Measurements from ENCODE around the gene MKRN2. TPM values are rescaled to one million over a fixed set of nuclear protein-coding genes. Genes with fewer than 3 reads are reported as not detected.

Gene MKRN2
- polyA plus RNA-seq, 2 of the 4 experiments (the other 2 are of a cell fraction): 19.0 to 34.3 TPM

GRCh38 chr3:12586403-12586802 is 29.5 kb downstream of the MKRN2 start (continued):
- TF ChIP-seq ATOH8 (CRISPR knock-in tag; IDR thresholded peaks at IDR 0.05; ENCODE audit: low read depth): no peak
- TF ChIP-seq POLR2A (IDR thresholded peaks at IDR 0.05; ENCODE audit: low read length): no peak

- 0 out of 3 replicates have a peak, but pooled peaks cover 4% of the 10 kb centered on the region for H3K4me1 ChIP-seq
- no peak overlapping the region for H3K27ac ChIP-seq
- no peak overlapping the region for H3K4me2 ChIP-seq
- DNase-seq (ENCODE audit: low read depth in 1 of 2, low spot score in 1 of 2): no peak
- TF ChIP-seq FOSB (CRISPR knock-in tag; IDR thresholded peaks at IDR 0.05) (no peak), CBX8 (IDR thresholded peaks at IDR 0.05) (no peak), ELK1 (IDR thresholded peaks at IDR 0.05; ENCODE audit: low read depth, low read length) (no peak), HOXA7 (CRISPR knock-in tag; IDR thresholded peaks at IDR 0.05) (no peak), BHLHE40 (IDR thresholded peaks at IDR 0.05; ENCODE audit: low read depth, low read length) (no peak), JUN (IDR thresholded peaks at IDR 0.05) (no peak), ZNF302 (CRISPR knock-in tag; IDR thresholded peaks at IDR 0.05) (no peak), MAX (IDR thresholded peaks at IDR 0.05) (no peak), HDAC2 (IDR thresholded peaks at IDR 0.05) (no peak), REST (IDR thresholded peaks at IDR 0.05) (no peak), POLR2A (IDR thresholded peaks at IDR 0.05; ENCODE audit: low read length) (no peak), ATOH8 (CRISPR knock-in tag; IDR thresholded peaks at IDR 0.05; ENCODE audit: low read depth) (no peak), CBX2 (IDR thresholded peaks at IDR 0.05; ENCODE audit: borderline replicate concordance, low read depth) (no peak), PBX3 (IDR thresholded peaks at IDR 0.05) (no peak), ESRRA (IDR thresholded peaks at IDR 0.05; ENCODE audit: borderline replicate concordance, low read length) (no peak), HOXB5 (CRISPR knock-in tag; IDR thresholded peaks at IDR 0.05) (no peak), FOSL2 (IDR thresholded peaks at IDR 0.05) (no peak), FOSL2 (CRISPR knock-in tag; IDR thresholded peaks at IDR 0.05) (no peak), MYC (IDR thresholded peaks at IDR 0.05; ENCODE audit: borderline replicate concordance, low read length) (no peak), CHD4 (IDR thresholded peaks at IDR 0.05; ENCODE audit: borderline replicate concordance) (no peak)
- FAIRE-seq: no peak
- H3K9me3 ChIP-seq: no peaks in the 10 kb centered on the region
- ATAC-seq: no peak
- ChIA-PET CTCF (interaction anchor here (1.3 kb wide), 1 partner anchor 18 kb away, joined by 5 read pairs; no protein-coding TSS in a partner anchor), POLR2A (interaction anchor here (0.6 kb wide), 1 partner anchor 215 kb away, joined by 3 read pairs; no protein-coding TSS in a partner anchor)
- no peak overlapping the region for H3K4me3 ChIP-seq
- WGBS (ENCODE audit: missing lambda C conversion rate): 79% methylated on average over 7 of the region's 7 CpGs
Observed at GRCh38 chr3:12588039-12589009, 31.4 kb downstream of the MKRN2 start.

Data from A549 (cell line).